ENCODE data around the gene LRP1-AS. TPM values are rescaled to one million over a fixed set of nuclear protein-coding genes. Genes with fewer than 3 reads are reported as not detected.

Gene LRP1-AS
- total RNA-seq, 4 donors from 2014 or later, result not detected

DNA sequence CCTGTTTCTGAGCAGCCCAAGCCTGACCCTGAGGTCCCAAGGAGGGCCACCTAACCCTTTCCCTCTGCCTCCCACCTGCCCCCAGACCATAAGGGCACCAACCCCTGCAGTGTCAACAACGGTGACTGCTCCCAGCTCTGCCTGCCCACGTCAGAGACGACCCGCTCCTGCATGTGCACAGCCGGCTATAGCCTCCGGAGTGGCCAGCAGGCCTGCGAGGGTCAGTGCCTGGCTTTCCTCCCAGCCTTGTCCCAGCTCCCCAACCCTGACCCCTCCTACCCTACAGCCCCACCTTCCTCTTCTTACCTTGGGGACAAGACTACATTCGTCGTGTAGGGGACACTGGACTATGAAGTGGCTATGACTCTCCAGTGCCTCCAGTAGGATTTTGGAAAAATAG is 33.7 kb upstream of the LRP1-AS start:
- DNase-seq (ENCODE audit: extremely low spot score), result no peak
- Histone ChIP-seq H3K4me1 (peaks cover 0 to 3% (median 0%) of the 10 kb centered on the region in 4 donors), H3K27ac (replicated peaks in 1 of 4) (no peak overlapping the region), H3K9me3 (no peaks in the 10 kb centered on the region), H3K4me3 (no peak overlapping the region), H3K27me3 (no peaks in the 10 kb centered on the region), H3K36me3 (peaks cover 58 to 91% (median 88%) of the 10 kb centered on the region in 4 donors)
- 75% methylated on average over 5 of the region's 9 CpGs for WGBS
- intact Hi-C loops (cut with DNase I), result no loop called here
- TF ChIP-seq POLR2AphosphoS5 (IDR thresholded peaks at IDR 0.05) (no peak), EP300 (IDR thresholded peaks at IDR 0.05) (no peak), POLR2A (IDR thresholded peaks at IDR 0.05; ENCODE audit: low read depth) (no peak)
- TF ChIP-seq, protein P1, sequence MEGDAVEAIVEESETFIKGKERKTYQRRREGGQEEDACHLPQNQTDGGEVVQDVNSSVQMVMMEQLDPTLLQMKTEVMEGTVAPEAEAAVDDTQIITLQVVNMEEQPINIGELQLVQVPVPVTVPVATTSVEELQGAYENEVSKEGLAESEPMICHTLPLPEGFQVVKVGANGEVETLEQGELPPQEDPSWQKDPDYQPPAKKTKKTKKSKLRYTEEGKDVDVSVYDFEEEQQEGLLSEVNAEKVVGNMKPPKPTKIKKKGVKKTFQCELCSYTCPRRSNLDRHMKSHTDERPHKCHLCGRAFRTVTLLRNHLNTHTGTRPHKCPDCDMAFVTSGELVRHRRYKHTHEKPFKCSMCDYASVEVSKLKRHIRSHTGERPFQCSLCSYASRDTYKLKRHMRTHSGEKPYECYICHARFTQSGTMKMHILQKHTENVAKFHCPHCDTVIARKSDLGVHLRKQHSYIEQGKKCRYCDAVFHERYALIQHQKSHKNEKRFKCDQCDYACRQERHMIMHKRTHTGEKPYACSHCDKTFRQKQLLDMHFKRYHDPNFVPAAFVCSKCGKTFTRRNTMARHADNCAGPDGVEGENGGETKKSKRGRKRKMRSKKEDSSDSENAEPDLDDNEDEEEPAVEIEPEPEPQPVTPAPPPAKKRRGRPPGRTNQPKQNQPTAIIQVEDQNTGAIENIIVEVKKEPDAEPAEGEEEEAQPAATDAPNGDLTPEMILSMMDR (IDR thresholded peaks at IDR 0.05), result no peak

DNA sequence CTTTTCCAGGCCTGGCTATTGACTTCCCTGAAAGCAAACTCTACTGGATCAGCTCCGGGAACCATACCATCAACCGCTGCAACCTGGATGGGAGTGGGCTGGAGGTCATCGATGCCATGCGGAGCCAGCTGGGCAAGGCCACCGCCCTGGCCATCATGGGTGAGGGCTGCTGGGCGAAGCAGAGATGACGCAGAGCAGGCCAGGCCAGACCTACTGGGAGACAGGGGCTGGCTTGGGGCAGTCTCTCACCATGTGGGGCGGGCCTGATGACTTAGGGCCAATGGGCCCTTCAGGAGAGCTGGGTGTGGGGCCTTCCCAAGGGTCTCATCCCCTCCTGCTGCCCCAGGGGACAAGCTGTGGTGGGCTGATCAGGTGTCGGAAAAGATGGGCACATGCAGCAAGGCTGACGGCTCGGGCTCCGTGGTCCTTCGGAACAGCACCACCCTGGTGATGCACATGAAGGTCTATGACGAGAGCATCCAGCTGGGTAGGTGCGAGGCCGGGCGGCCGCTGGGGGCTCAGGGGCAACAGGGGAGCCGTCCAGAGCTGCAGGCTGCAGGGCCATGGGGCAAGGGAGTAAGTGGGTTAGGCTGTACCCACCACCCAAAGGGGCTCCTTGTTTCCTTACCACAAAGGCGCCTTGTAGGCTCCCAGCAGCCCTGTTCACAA is 33.0 kb upstream of the LRP1-AS start:
- Histone ChIP-seq H3K27ac (replicated peaks in 1 of 4) (no peak overlapping the region), H3K4me3 (no peak overlapping the region), H3K27me3 (no peaks in the 10 kb centered on the region), H3K4me1 (peaks cover 0 to 9% (median 4%) of the 10 kb centered on the region in 4 donors), H3K36me3 (peaks cover 52 to 91% (median 86%) of the 10 kb centered on the region in 4 donors), H3K9me3 (no peaks in the 10 kb centered on the region)
- intact Hi-C loops (cut with DNase I), result no loop called here
- TF ChIP-seq POLR2A (IDR thresholded peaks at IDR 0.05; ENCODE audit: low read depth) (no peak), EP300 (IDR thresholded peaks at IDR 0.05) (no peak), POLR2AphosphoS5 (IDR thresholded peaks at IDR 0.05) (no peak)
- TF ChIP-seq, protein P1 (IDR thresholded peaks at IDR 0.05), result no peak
- 96% methylated on average over 10 of the region's 20 CpGs for WGBS
- DNase-seq (ENCODE audit: extremely low spot score), result no peak

DNA sequence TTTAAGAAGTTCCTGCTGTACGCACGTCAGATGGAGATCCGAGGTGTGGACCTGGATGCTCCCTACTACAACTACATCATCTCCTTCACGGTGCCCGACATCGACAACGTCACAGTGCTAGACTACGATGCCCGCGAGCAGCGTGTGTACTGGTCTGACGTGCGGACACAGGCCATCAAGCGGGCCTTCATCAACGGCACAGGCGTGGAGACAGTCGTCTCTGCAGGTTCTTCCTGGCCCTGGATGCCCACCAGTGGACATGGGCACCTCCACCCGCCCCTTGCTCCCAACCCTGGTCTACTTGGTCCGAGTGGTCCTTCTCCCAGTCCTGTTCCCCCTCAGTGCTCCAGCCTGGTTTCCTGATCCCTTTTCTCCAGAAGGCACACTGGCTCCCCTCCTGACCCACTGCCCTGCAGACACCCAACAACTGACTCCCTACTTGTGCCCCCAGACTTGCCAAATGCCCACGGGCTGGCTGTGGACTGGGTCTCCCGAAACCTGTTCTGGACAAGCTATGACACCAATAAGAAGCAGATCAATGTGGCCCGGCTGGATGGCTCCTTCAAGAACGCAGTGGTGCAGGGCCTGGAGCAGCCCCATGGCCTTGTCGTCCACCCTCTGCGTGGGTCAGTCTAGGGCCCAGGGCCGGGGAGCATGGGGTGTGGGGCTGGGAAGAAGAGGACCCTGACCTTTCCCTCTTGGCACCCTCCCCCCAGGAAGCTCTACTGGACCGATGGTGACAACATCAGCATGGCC is 32.1 kb upstream of the LRP1-AS start:
- Histone ChIP-seq H3K27ac (replicated peaks in 1 of 4) (no peak overlapping the region), H3K36me3 (peaks cover 42 to 91% (median 85%) of the 10 kb centered on the region in 4 donors), H3K9me3 (no peaks in the 10 kb centered on the region), H3K4me1 (peaks cover 0 to 15% (median 9%) of the 10 kb centered on the region in 4 donors), H3K27me3 (no peaks in the 10 kb centered on the region), H3K4me3 (no peak overlapping the region)
- TF ChIP-seq, protein P1 (IDR thresholded peaks at IDR 0.05), result no peak
- TF ChIP-seq POLR2A (IDR thresholded peaks at IDR 0.05; ENCODE audit: low read depth) (no peak), EP300 (IDR thresholded peaks at IDR 0.05) (no peak), POLR2AphosphoS5 (IDR thresholded peaks at IDR 0.05) (no peak)
- WGBS, result 81% methylated on average over 11 of the region's 27 CpGs
- intact Hi-C loops (cut with DNase I), result no loop called here
- DNase-seq (ENCODE audit: extremely low spot score), result no peak

DNA sequence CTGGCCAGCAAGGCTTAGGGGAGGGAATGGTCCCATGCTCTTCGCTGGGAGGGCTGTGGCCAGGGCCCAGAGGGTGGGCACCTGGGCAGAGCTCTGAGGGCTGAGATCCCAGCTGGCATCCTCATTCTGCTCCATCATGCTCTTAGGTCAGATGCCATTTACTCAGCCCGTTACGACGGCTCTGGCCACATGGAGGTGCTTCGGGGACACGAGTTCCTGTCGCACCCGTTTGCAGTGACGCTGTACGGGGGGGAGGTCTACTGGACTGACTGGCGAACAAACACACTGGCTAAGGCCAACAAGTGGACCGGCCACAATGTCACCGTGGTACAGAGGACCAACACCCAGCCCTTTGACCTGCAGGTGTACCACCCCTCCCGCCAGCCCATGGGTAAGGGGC is 30.8 kb upstream of the LRP1-AS start:
- intact Hi-C loops (cut with DNase I), result no loop called here
- H3K27me3 ChIP-seq, result no peaks in the 10 kb centered on the region
- TF ChIP-seq EP300 (IDR thresholded peaks at IDR 0.05), result no peak
- TF ChIP-seq, protein P1 (IDR thresholded peaks at IDR 0.05), result no peak
- no peak for TF ChIP-seq POLR2AphosphoS5 (IDR thresholded peaks at IDR 0.05)
- TF ChIP-seq POLR2A (IDR thresholded peaks at IDR 0.05; ENCODE audit: low read depth), result no peak
- H3K9me3 ChIP-seq, result no peaks in the 10 kb centered on the region
- peaks cover 0 to 15% (median 9%) of the 10 kb centered on the region in 4 donors for H3K4me1 ChIP-seq
- H3K36me3 ChIP-seq, result peaks cover 32 to 91% (median 84%) of the 10 kb centered on the region in 4 donors
- no peak overlapping the region for H3K27ac ChIP-seq (replicated peaks in 1 of 4)
- WGBS, result 81% methylated on average over 14 of the region's 14 CpGs
- DNase-seq (ENCODE audit: extremely low spot score), result no peak
- no peak overlapping the region for H3K4me3 ChIP-seq
